ENCODE measurements around the gene UBC. TPM values are rescaled to one million over a fixed set of nuclear protein-coding genes. Genes with fewer than 3 reads are reported as not detected.

The UBC gene
- total and polyA plus RNA-seq, 9 of the 15 experiments (the other 6 are each of a cell fraction or from before 2014, with no cell fraction given): 533 to 1,153 (median 813) TPM

GRCh38 chr12:124940393-124941169 is 26.1 kb upstream of the UBC start (continued):
- no peak for TF ChIP-seq ZNF217 (CRISPR knock-in tag; IDR thresholded peaks at IDR 0.05)
- no peak for TF ChIP-seq CCAR2 (IDR thresholded peaks at IDR 0.05; ENCODE audit: low read depth, low read length)
- no peak for TF ChIP-seq ATF3 (IDR thresholded peaks at IDR 0.05)
- no peak for TF ChIP-seq ATF3 (CRISPR knock-in tag; conservative IDR thresholded peaks at IDR 0.05)
- peak; percentile 47; the same call in 1 of the 2 replicates for TF ChIP-seq PKNOX1 (IDR thresholded peaks at IDR 0.05)
- TF ChIP-seq ESRRA (IDR thresholded peaks at IDR 0.05; ENCODE audit: borderline replicate concordance, low read depth): peak; percentile 70; the same call in 1 of the 2 replicates
- TF ChIP-seq FOSL1 (tag; conservative IDR thresholded peaks at IDR 0.05): peak; percentile 55
- no peak for TF ChIP-seq POLR2B (IDR thresholded peaks at IDR 0.05; ENCODE audit: low read depth, partially characterized antibody)
- TF ChIP-seq L3MBTL2 (IDR thresholded peaks at IDR 0.05): peak; percentile 71
- TF ChIP-seq KLF16 (IDR thresholded peaks at IDR 0.05): peak; percentile 70
- no peak for TF ChIP-seq ZNF143 (CRISPR knock-in tag; IDR thresholded peaks at IDR 0.05)
- 0 out of 2 replicates have a peak, but pooled peaks have one; percentile 37 for TF ChIP-seq ZNF766 (CRISPR knock-in tag; conservative IDR thresholded peaks at IDR 0.05)
- TF ChIP-seq ZNF121 (CRISPR knock-in tag; conservative IDR thresholded peaks at IDR 0.05): no peak
- no peak for TF ChIP-seq ZNF347 (CRISPR knock-in tag; IDR thresholded peaks at IDR 0.05; ENCODE audit: low read depth)
- no peak for TF ChIP-seq ZNF174 (CRISPR knock-in tag; IDR thresholded peaks at IDR 0.05)
- no peak for TF ChIP-seq SIRT6 (IDR thresholded peaks at IDR 0.05; ENCODE audit: low read depth, low read length)
- TF ChIP-seq REST (IDR thresholded peaks at IDR 0.05; ENCODE audit: borderline replicate concordance): peak; percentile 72
- TF ChIP-seq REST (CRISPR knock-in tag; IDR thresholded peaks at IDR 0.05; ENCODE audit: low read depth): no peak
- no peak for TF ChIP-seq RBM17 (IDR thresholded peaks at IDR 0.05; ENCODE audit: borderline replicate concordance, low read depth, low read length)
- 0 out of 2 replicates have a peak, but pooled peaks have one; percentile 35 for TF ChIP-seq MAFK (IDR thresholded peaks at IDR 0.05; ENCODE audit: low read length)

All from K562 (cell line).